8988T (cell line): Measurements from ENCODE around the gene RUNDC3A.

ENCODE experiments used
- DNase-seq: peaks from one replicate; pipeline ENCODE4 v3.0.0; 2011

RUNDC3A gene

GRCh38 chr17:44308320-44308818 lies at the start of gene RUNDC3A:
TSS of gene RUNDC3A (plus strand) at chr17:44308601. CDS start at chr17:44308833, 232 bp downstream.
- DNase-seq, result peak; percentile 92

GRCh38 chr17:44258811-44259351 lies 49.5 kb upstream of the RUNDC3A start:
- DNase-seq, result peak; percentile 13

DNA sequence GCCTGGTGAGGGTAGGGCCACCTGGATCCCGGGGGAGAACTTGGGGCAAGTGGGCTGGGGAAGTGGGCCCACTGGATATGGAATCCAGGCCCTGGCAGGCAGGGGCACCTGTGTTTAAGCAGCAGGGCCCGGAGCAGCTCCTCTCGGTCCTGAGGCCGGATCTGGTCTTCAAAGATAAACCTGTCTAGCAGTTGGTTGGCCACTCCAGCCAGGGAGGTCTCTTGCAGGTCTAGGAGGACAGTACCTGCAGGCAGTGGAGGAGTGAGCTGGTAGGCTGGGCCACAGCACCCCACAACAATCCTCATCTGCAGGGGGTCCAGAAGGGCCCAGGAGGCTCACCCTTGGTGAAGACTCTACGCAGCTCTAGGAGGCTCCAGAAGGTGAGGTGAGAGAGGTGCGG lies 48.1 kb upstream of the RUNDC3A start:
- DNase-seq, result no peak

GRCh38 chr17:44262654-44263225 lies 45.7 kb upstream of the RUNDC3A start:
- no peak for DNase-seq

DNA sequence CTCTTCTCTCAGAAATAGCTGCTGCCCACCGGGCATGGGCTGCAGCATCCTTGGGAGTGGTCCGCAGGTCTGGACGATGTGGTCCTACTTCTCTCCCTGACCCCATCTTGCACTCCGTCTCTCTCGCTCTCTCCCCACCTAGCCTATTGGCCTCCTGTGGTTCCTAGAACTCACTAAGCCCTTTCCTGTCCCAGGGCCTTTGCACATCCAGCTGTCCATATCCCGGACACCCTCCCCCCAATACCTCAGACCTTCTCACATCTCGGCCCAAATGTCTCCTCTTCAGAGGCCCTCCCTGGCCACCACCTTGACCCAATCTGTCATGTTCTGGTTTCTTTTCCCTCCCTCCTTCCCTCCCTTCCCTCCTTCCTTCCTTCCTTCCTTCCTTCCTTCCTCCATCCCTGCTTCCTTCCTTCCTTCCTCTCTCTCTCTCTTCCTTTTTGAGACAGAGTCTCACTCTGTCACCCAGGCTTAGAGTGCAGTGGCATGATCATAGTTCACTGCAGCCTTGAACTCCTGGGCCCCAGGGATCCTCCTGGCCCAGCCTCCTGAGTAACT lies 45.0 kb upstream of the RUNDC3A start:
- no peak for DNase-seq

GRCh38 chr17:44266402-44267164 lies 41.8 kb upstream of the RUNDC3A start:
- DNase-seq, result peak; percentile 35

- no peak for DNase-seq
Measured at GRCh38 chr17:44267165-44267455, 41.3 kb upstream of the RUNDC3A start.

DNA sequence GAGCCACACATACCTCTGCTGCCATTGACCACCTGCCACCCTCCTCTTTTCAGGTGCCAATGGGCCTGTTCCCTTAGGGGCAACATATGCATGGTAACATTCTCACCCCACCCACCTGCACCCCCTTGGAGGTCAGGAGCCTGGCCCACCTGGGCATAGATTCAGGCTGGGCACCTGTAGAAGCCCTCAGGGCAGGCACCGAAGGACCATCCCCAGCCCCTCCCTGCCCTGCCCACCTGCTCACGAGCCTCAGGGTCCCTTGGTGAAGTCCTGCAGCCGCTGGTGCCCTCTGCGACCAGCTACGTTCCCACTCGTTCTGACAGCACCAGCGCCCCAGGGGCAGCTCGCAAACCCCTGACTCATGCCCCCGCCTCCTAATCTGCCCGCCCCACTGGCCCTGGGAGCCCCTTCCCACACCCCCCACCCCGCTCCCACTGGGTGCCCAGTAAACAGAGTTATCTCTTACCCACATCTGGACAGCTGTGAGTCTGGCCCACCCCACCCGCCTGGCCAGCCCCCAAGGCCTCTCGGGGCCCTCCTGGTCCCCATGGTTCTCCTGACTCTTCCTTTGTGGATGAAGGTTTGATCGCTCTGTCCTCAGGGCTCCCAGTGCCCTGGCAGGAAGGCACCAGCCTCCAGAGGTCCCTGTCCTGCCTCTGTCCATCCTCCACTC lies 40.4 kb upstream of the RUNDC3A start, which contains the start of gene SLC4A1:
TSS of gene SLC4A1 (minus strand) at position 318 of the 673 bp plus-strand sequence. CDS start 5,269 bp downstream, outside the sequence.
- no peak for DNase-seq

DNA sequence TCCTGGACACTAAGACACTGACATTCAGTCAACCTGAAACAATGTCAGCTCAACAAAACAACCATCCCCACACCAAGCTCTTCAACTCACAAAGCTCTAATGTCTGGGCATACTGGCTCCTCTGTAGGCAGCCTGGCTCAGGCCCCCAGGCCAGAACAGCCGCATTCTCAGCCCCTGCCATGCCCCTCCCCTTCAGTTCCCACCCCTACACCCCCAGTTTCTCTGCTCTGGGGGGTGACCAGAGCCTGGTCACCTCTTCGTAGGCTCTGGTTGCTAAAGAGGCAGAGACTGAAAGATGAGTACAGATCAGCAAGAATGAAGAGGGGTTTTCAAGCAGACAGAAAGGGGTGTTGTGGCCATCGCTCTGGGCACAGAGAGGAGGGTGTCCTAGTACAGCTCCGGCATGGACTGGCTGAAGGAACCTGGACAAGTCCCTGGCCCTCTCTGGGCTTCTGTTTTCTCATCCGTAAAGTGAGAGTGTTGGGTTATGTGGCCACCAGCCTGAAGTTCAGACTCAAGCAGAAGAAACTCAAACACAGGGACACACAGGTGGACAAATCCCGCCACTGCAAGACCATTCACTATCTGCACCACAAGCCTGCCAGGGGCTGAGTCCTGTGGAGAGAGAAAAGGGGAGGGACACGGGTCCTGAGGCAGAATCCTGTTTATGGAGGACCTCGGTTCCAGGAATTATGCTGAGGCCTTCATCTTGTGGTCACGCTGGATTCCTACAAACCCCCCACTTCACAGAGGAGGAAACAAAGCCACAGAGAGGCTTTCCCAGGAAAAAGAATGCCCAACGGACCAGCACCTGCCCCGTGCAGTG lies 39.5 kb upstream of the RUNDC3A start:
- no peak for DNase-seq

GRCh38 chr17:44269535-44270240 lies 38.7 kb upstream of the RUNDC3A start:
- no peak for DNase-seq

GRCh38 chr17:44272321-44272951 lies 36.0 kb upstream of the RUNDC3A start:
- no peak for DNase-seq

GRCh38 chr17:44272954-44273353 lies 35.4 kb upstream of the RUNDC3A start:
- DNase-seq, result no peak

- DNase-seq, result no peak
Measured at GRCh38 chr17:44273607-44274006, 34.8 kb upstream of the RUNDC3A start.

DNA sequence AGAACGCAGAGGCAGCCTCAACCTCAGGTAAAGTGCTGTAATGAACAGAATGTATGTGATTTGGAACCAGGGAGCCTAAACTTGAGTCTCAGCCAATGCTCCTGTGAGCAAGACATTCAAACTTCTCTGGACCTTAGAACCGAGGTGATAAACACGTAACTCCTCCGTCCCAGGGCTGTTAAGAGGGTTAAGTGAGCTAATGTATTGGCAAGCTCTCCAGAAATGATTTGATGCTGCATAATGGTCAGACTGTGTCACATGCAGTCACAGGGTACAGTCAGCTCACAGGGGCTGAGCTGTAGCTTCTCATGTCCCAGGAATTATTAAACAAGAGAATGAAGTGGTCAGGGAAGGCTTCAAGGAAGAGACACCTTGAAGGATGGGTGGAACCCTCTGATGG lies 30.4 kb upstream of the RUNDC3A start:
- no peak for DNase-seq

GRCh38 chr17:44279346-44279665 lies 29.1 kb upstream of the RUNDC3A start:
- DNase-seq, result no peak

DNA sequence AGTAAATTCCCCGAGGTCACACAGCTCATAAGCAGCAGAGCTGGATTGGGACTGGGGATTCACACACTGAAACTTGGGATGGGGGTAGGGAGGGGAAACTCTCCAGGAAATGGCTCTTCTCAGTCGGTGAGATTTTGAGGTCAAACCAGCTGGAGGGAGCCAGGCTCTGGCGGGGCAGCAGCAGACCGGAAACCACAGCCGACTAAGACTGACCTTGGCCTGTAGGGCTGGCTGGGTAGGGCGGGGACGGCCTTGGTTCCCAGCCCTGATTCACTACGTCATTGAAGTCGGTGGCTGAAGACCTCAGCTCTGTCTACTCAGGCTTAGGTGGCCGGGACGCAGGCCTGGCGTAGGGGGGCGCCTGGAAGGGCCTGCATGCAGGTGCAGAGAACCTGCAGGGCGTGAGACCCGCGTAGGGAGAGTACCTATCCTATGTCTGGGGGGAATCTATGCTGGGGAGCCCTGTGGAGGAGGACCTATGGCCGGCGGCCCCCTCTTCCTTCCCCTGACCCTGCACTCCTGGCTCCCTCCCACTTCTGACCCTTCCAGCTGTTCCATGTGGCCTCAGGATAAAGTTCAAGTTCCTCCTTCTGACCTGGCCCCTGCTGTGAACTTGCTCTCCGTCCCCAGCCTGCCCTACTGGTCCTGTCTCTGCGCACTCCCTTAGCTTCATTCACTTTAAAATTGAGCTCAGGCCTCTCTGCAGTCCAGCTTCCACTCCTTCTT lies 28.6 kb upstream of the RUNDC3A start:
- DNase-seq, result no peak

GRCh38 chr17:44280392-44280937 lies 27.9 kb upstream of the RUNDC3A start:
- no peak for DNase-seq

GRCh38 chr17:44281570-44281969 lies 26.8 kb upstream of the RUNDC3A start:
- DNase-seq, result no peak

GRCh38 chr17:44282264-44282663 lies 26.1 kb upstream of the RUNDC3A start:
- DNase-seq, result no peak

GRCh38 chr17:44283344-44284023 lies 24.9 kb upstream of the RUNDC3A start:
- DNase-seq, result no peak
